Liver (tissue), 9 donors: Measurements from ENCODE around the gene TRPM1. TPM values are rescaled to one million over a fixed set of nuclear protein-coding genes. Genes with fewer than 3 reads are reported as not detected.

Experiments
- DNase-seq: peaks from one replicate; pipeline ENCODE4 v3.0.0-alpha.2; 2017; ENCODE audit warnings: low spot score
- H3K27ac ChIP-seq, 2 donors: one replicate each; pipeline ENCODE4 v1.7.0; 2013; ENCODE audit warnings: inconsistent platforms in 2 of 2, low read length in 2 of 2, control low read depth in 1 of 2, low read depth in 1 of 2, mild to moderate bottlenecking in 1 of 2
- H3K27me3 ChIP-seq, 4 donors: one replicate each; pipeline versions ENCODE4 v1.6.1 to v1.7.0; 2013; ENCODE audit warnings: low read length in 3 of 4, inconsistent platforms in 1 of 4, mild to moderate bottlenecking in 1 of 4, moderate library complexity in 1 of 4; ENCODE audit not compliant: control insufficient read depth in 4 of 4, insufficient read depth in 4 of 4
- H3K36me3 ChIP-seq, 4 donors: one replicate each; pipeline versions ENCODE4 v1.6.1 to v1.7.0; 2013; ENCODE audit warnings: low read length in 3 of 4, mild to moderate bottlenecking in 3 of 4, low read depth in 1 of 4, moderate library complexity in 1 of 4; ENCODE audit not compliant: control insufficient read depth in 4 of 4, insufficient read depth in 3 of 4
- H3K4me1 ChIP-seq, 4 donors: one replicate each; pipeline versions ENCODE4 v1.6.1 to v1.7.0; 2013; ENCODE audit warnings: low read length in 3 of 4, mild to moderate bottlenecking in 3 of 4, moderate library complexity in 1 of 4; ENCODE audit not compliant: control insufficient read depth in 4 of 4, insufficient read depth in 4 of 4
- H3K4me3 ChIP-seq, 3 donors: one replicate each; pipeline versions ENCODE4 v1.6.1 to v1.7.0; 2013; ENCODE audit warnings: low read length in 3 of 3, control low read depth in 1 of 3, low read depth in 1 of 3, mild to moderate bottlenecking in 1 of 3
- H3K9ac ChIP-seq, 2 donors: one replicate each; pipeline ENCODE4 v1.7.0; 2013; ENCODE audit warnings: low read length in 2 of 2, mild to moderate bottlenecking in 2 of 2, moderate library complexity in 2 of 2, control low read depth in 1 of 2, low read depth in 1 of 2
- H3K9me3 ChIP-seq, 4 donors: one replicate each; pipeline versions ENCODE4 v1.6.1 to v1.7.0; 2013; ENCODE audit warnings: low read length in 3 of 4; ENCODE audit not compliant: control insufficient read depth in 4 of 4
- ATF3 ChIP-seq: IDR thresholded peaks from 2 replicates; pipeline ENCODE4 v1.6.1; 2016; ENCODE audit warnings: antibody characterized with exemption
- CTCF ChIP-seq: fragments of 150-350 bp; IDR thresholded peaks from 2 replicates; pipeline ENCODE4 v1.5.1; 2017; ENCODE audit warnings: improper control_type of control experiment, low read depth, low read length; ENCODE audit not compliant: missing input control
- FOXA1 ChIP-seq: IDR thresholded peaks from 2 replicates; pipeline ENCODE4 v1.6.1; 2016; ENCODE audit warnings: antibody characterized with exemption
- FOXA2 ChIP-seq: IDR thresholded peaks from 2 replicates; pipeline ENCODE4 v1.6.1; 2016; ENCODE audit warnings: antibody characterized with exemption
- GABPA ChIP-seq, 2 donors: IDR thresholded peaks in 1 of 2; conservative IDR thresholded peaks in 1 of 2; 2 replicates each; pipeline ENCODE4 v1.6.1; 2016; ENCODE audit warnings: antibody characterized with exemption in 2 of 2, mild to moderate bottlenecking in 1 of 2, moderate library complexity in 1 of 2
- HNF4A ChIP-seq, 2 donors: conservative IDR thresholded peaks; 2 replicates each; pipeline ENCODE4 v1.6.1; 2016; ENCODE audit warnings: antibody characterized with exemption in 2 of 2, mild to moderate bottlenecking in 2 of 2
- HNF4G ChIP-seq: IDR thresholded peaks from 2 replicates; pipeline ENCODE4 v1.6.1; 2016; ENCODE audit warnings: antibody characterized with exemption
- JUND ChIP-seq, 2 donors: IDR thresholded peaks; 2 replicates each; pipeline ENCODE4 v1.6.1; 2016; ENCODE audit warnings: antibody characterized with exemption in 2 of 2
- MAX ChIP-seq: IDR thresholded peaks from 2 replicates; pipeline ENCODE4 v1.6.1; 2016; ENCODE audit warnings: antibody characterized with exemption
- NR2F2 ChIP-seq: IDR thresholded peaks from 2 replicates; pipeline ENCODE4 v1.6.1; 2016; ENCODE audit warnings: antibody characterized with exemption
- RAD21 ChIP-seq, 2 donors: IDR thresholded peaks; 2 replicates each; pipeline ENCODE4 v1.6.1; 2016; ENCODE audit warnings: antibody characterized with exemption in 2 of 2, mild to moderate bottlenecking in 2 of 2
- RXRA ChIP-seq, 2 donors: IDR thresholded peaks; 2 replicates each; pipeline ENCODE4 v1.6.1; 2017 to 2018; ENCODE audit warnings: antibody characterized with exemption in 2 of 2, mild to moderate bottlenecking in 1 of 2
- SP1 ChIP-seq: IDR thresholded peaks from 2 replicates; pipeline ENCODE4 v1.6.1; 2018; ENCODE audit warnings: antibody characterized with exemption, mild to moderate bottlenecking
- YY1 ChIP-seq: IDR thresholded peaks from 2 replicates; pipeline ENCODE4 v1.6.1; 2016; ENCODE audit warnings: antibody characterized with exemption, mild to moderate bottlenecking
- ZBTB33 ChIP-seq: IDR thresholded peaks from 2 replicates; pipeline ENCODE4 v1.6.1; 2016; ENCODE audit warnings: antibody characterized with exemption
- WGBS: extraction: QIAGEN DNeasy Blood & Tissue Kit; methylation state at CpG from one replicate; pipeline ENCODE4 v1.1.7; 2013; 5-methylcytosine and 5-hydroxymethylcytosine counted together
- polyA plus RNA-seq, 2 donors: library from polyadenylated mRNA; stranded (reverse) in 1 of 2; unstranded in 1 of 2; fragments of 200-250 nt in 1 of 2; fragments of >200 nt in 1 of 2; fragmentation: Nextera tagmentation in 1 of 2; extraction: Ambion mirVana in 1 of 2; gene quantifications; one replicate each; pipeline versions ENCODE4 v1.2.1 to v1.2.3, GENCODE V29; 2013 to 2015
- total RNA-seq, 2 donors: library from RNA; depleted of rRNA; stranded (reverse); fragments of >200 nt; gene quantifications; one replicate each; pipeline ENCODE4 v1.2.3, GENCODE V29; 2014
- donor health status: healthy.
- donor health status: healthy.
- donor health status: healthy.
- donor health status: healthy.
- donor health status: healthy.

The TRPM1 gene
- total and polyA plus RNA-seq, 4 donors: not detected

GRCh38 chr15:31098491-31098917 lies 3.0 kb downstream of the TRPM1 start:
- H3K9me3 ChIP-seq: no peaks in the 10 kb centered on the region
- H3K4me3 ChIP-seq: no peak overlapping the region
- no peaks in the 10 kb centered on the region for H3K27me3 ChIP-seq
- 51% methylated on average over 6 of the region's 6 CpGs for WGBS
- peaks cover 3 to 27% (median 20%) of the 10 kb centered on the region in 4 donors for H3K4me1 ChIP-seq
- no peaks in the 10 kb centered on the region for H3K36me3 ChIP-seq
- TF ChIP-seq HNF4G: no peak
- no peak for TF ChIP-seq ZBTB33
- no peak for TF ChIP-seq FOXA1
- no peak for TF ChIP-seq RAD21 (IDR thresholded peaks at IDR 0.05)
- TF ChIP-seq CTCF: no peak
- TF ChIP-seq FOXA2: no peak
- TF ChIP-seq GABPA (IDR thresholded peaks at IDR 0.05 in 1 of 2, conservative IDR thresholded peaks at IDR 0.05 in 1 of 2): no peak
- TF ChIP-seq YY1: no peak
- no peak for TF ChIP-seq HNF4A (conservative IDR thresholded peaks at IDR 0.05)
- TF ChIP-seq ATF3: no peak
- TF ChIP-seq MAX: no peak
- H3K27ac ChIP-seq: no peak overlapping the region
- H3K9ac ChIP-seq: no peak overlapping the region
- no peak for DNase-seq

- Histone ChIP-seq H3K9me3 (no peaks in the 10 kb centered on the region), H3K4me1 (peaks cover 3 to 27% (median 20%) of the 10 kb centered on the region in 4 donors), H3K9ac (no peak overlapping the region), H3K27ac (no peak overlapping the region), H3K36me3 (no peaks in the 10 kb centered on the region), H3K27me3 (no peaks in the 10 kb centered on the region), H3K4me3 (no peak overlapping the region)
- TF ChIP-seq ATF3 (no peak), RAD21 (IDR thresholded peaks at IDR 0.05) (no peak), SP1 (no peak), HNF4A (conservative IDR thresholded peaks at IDR 0.05) (no peak), ZBTB33 (no peak), RXRA (IDR thresholded peaks at IDR 0.05) (no peak), NR2F2 (no peak), JUND (IDR thresholded peaks at IDR 0.05) (no peak)
- 91% methylated on average over 5 of the region's 5 CpGs for WGBS
- DNase-seq: no peak
Measured at GRCh38 chr15:31096563-31096962, 5.0 kb downstream of the TRPM1 start.
